Stimulated activated CD4-positive, alpha-beta T cell treated with anti-CD3 and anti-CD28 coated beads, Interleukin-4, amount 100 ng/mL, for 24 hours (primary cell): ENCODE measurements around the gene SORBS1.

Experiments used
- DNase-seq: peaks from one replicate; pipeline ENCODE4 v3.0.0-alpha.2; 2020

Gene SORBS1

DNA sequence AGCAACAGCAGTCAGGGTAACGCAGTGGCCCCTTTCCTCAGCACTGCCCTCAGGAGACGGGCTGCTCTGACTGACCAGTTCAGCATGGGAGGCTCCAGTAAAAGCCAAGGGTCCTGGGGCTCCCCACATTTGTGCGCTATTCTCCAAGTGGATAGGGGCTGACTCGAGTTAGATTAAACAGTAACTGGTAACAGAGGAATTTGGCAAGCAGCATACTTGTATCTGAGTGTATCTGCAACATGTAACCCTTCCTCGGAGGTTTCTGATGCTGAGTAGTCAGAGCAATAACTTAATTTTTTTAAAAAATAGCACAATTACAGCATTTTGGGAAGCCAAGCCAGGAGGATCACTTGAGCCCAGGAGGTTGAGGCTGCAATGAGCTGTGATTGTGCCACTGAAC is 22.8 kb downstream of the SORBS1 start:
- DNase-seq: no peak

DNA sequence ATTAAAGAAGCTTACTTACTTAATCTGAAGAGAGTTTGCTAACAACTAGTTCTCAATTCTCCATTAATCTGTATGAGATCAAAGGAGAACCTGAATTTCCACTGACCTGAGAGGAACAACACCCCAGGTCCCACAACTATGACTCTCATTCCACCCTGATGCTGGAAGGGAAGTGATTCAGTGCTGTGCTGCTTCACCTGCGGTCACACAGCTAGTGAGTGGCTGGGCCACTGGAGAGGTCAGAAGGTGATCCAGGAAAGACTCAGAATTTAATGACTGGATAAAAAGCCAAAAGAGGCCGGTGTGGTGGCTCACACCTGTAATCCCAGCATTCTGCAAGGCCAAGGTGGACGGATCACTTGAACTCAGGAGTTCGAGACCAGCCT is 23.6 kb downstream of the SORBS1 start:
- DNase-seq: no peak

DNA sequence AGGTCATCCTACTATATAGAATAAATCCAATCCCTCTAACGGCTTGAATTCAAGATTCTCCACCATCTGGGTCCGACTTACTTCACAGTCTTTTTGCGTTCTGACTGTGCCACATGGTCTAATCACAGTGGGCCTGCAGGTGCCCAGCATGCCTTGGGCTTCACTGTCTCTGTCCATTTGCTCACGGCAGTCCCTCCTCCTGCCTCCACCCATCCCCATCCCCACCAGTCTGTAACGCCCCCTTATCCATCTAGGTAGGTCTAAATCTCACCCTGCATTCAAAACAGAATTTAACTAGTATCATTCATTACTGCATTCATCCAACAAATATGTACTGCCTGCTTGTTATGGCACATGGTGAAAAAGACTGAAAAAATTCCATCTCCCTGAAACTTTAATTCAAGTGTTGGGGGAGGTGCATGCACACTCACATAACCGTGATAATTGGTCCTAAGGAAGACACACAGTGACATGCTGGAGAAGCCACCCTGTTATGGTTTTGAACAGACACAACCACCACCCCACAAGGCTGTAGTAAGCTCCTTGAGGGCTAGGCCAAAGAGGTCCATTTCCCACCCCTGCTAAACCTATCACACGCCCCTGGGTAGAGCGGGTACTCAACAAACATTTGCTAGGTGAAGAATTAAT is 24.2 kb downstream of the SORBS1 start:
- no peak for DNase-seq

DNA sequence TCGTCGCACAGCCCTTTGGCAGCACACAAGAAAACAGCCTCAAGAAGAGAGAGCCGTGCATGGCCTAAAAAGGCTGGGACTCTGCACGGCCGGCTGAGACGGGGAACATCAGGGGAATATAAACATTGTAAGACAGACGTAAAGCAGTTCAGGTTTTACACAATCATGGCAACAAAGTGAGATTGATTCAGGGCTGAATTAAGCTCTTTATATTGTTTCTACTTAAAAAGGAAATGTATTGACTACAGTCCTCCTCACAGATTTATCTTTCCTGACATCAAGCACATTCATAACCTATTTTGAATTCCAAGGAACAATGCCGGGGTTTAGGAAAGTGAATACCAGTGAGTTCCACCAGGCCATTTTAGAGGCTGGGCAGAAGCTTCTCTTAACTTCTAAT is 25.2 kb downstream of the SORBS1 start:
- DNase-seq: no peak

DNA sequence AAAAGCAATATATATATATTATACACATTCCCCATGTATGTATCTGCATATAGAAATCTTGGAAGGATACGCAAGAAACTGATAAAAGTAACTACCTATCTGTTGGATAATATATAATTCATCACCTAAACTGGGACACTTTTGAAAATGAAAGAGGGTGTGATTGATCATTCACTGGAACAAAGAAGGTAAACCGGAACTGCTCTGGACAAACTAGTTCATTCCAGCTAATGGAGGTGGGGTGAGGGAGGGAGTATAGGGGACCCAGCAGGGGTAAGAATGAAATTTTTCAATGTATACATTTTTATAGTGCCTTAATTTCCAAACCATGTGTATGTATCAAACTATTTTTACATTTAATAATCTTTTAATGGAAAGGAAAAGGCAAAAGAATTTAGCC is 25.6 kb downstream of the SORBS1 start:
- DNase-seq: no peak

DNA sequence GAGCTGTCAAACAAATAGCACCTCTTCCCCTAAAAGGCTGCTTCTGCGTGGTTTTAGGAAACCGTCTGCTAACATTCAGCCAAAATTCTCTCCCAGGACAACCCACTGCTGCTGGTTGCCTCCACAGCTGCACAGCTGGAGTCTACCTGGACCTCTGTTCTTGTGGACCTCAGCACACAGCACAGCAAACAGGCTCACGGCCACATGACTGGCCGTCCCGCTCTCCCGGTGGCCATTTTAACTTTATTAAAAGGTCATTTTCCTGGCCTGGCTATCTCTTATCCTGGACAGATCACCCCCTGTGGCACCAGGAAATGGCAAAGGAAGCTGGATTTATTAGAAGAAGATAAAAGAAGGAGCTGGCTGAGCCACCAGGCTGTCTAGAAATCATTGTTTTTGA is 27.6 kb downstream of the SORBS1 start:
- no peak for DNase-seq

DNA sequence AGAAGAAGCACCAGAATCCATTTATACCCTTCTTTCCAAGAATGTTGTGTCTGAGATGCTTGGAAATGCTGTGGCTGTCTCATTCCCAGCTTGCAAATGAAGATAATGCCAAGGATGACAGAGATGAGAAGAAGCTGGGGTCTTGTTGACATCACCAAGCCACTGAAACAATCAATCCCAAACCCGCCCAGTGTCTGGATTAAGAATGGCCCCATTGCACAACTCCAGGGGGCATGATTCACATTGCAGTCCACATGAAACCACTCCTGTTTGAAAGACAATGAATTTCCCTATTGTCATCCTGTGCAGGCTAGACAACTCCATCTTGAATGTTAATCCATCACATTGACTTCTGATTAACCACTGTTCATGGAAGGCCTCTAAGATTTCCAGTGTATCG is 28.6 kb downstream of the SORBS1 start:
- no peak for DNase-seq

DNA sequence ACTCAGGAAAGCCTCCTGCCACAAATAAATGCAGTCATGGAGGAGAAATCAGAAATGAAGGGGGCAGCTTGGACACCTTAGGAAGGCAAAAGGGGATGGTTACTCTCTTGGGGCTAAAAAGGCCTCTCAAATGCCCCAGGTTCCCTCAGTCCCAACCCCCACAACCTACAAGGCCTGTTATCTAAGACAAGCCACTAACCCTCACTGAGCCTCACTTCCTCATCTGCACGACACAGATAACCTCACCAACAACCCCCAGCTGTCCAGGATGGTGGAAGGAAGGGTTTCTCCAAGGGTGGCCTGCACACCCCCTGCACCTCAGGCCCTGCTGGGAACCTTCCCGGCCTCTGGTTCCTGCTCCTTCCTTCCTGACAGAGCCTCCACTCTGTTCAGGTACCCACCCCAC is 29.2 kb downstream of the SORBS1 start:
- no peak for DNase-seq

DNA sequence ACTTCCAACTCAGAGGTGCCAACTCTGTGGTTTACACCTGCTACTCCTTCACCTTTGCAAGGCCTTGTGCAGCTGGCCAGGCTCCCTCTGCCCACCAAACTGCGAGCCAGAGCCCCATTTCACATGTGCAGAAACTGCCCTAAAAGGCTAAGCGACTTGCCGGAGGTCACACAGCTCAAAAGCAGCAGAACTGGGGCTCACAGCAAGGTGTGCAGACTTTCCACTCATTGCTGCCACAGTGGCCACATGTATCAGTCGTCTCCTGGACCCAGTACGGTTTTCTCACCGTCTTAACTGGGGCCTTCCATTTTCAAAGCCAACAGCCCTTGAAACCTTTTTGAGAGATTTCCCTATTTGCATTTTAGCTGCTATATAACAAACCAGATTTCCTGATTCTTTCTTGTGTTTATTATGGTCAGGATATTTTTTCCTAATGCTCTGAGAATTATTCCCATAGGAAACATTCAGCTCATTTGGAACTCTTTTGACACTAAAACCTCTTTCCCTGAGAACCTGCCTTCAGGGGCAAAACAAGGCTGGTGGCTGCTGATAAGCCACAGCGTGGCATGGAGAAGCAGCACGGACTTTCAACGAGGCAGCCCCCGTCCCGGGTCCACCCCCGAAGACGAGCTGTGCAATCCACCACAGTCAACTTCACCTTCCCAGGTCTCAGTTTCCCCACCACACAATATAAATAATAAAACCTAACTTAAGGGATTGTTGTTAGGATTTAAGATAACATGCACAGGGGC is 29.9 kb downstream of the SORBS1 start:
- DNase-seq: no peak

DNA sequence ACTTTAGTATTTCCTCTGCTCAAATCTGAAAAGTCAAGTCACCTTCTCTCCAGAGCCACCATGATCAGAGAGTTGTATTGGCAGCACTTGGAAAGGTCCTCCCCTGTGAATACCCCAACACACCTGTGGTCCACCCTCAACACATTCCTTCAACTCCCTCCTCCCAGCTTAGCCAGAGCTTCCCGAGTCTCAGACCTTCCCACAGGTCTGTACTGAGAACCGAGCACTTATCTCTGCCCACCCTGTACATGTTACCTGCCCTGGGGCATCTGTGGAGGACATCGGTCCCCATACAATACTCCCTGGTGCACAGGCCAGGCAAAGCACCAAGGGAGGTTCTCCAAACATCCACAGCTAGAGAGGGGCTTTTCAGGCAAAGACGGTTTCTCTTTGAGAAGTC is 30.6 kb downstream of the SORBS1 start:
- DNase-seq: no peak

DNA sequence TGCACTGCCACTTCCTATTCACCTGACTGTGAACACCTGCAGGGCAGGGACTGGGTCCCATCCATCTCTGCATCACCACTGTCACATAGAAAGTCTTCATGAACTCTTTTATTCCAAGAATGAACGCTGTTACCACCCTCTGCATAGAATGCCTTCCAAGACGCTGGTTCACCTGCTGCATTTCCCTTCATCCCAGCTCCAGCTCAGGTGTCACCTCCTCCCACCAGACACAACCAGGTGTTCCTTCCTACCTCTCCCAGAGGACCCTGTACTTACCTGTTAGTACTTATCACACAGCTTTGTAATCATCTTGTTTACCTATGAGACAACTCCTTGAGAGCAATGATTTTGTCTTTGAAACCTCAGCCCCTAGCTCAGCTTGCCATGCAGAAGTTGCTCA is 31.1 kb downstream of the SORBS1 start:
- no peak for DNase-seq

DNA sequence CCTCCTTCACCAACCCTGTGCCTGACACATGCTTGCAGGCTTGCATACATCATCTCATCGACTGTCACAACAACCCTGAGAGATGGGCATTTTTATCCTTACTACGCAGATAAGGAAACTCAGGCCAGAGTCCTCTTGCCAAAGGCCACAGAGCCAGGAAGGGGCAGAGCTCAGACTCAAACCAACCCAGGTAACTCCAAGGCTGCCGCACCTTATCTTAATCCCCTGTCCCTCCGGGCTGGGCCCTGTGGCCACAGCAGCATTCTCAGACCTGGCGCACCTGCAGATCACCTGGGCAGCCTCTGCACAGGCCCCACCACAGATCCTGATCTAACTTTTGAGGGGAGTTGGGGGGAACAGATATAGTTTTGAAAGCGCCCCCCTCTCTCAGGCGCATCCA is 35.1 kb downstream of the SORBS1 start:
- no peak for DNase-seq

DNA sequence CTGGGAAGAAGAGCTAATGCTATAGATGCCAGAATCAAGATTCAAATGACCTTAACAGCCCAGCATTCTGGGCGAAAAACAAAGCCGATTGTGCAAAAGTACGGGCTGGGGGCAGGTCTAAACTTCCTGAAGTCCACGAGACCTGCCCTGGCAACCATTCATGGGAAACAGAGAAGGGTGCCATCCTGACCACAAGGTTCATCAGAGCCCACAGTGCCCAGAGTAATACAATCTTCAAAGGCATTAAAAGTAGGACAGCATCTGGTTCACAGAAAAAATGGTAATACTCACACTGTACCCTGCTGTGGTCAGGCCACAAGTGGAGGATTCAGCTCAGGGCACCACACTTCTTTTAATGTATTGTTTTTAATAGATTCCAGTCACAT is 36.1 kb downstream of the SORBS1 start:
- DNase-seq: no peak

DNA sequence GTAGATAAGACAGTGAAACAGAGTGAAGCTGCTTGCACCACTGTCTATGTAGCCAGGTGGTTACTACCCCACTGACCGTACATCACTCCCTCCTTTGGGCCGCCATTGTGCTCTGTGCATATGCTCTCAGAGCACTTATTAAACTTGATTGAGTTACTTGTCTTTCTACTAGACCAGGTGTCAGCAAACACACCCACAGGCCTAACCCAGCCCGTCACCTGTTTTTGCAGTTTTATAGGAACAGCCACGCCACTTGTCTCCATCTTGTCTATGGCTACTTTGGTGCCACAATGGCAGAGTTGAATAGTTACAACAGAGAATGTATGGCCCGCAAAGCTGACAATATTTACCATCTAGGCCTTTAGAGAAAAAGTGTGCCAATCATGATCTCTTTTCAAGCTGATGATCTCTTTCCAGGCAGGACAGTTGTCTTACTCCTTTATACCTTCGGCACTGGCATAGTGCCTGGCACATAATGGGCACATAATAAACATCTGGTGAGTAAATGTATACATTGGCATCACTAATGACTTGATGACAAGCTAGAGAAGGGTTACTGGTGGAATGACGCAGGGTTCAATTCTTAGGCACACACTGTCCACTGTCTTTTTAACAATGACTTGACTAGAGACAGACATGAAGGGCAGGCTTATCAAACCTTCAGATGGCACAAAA is 36.7 kb downstream of the SORBS1 start:
- DNase-seq: no peak

DNA sequence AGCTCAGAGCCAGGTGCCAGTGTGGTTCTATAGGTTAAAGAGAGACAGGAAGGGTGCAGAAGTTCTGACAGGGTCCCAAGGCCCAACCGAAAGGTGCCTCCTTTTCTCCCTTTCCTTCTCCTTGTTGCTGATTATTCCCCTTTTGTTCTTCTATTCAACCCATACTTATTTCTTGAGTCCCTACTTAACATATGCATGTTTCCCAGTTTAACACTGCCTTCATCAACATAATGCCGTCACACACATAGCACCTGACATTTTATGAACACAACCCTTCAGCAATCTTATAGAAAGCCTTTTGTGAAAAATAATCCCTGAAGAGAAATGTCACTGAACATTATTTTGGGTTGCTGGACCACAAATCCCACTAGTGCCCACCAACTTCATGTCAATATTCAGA is 39.1 kb downstream of the SORBS1 start:
- no peak for DNase-seq

DNA sequence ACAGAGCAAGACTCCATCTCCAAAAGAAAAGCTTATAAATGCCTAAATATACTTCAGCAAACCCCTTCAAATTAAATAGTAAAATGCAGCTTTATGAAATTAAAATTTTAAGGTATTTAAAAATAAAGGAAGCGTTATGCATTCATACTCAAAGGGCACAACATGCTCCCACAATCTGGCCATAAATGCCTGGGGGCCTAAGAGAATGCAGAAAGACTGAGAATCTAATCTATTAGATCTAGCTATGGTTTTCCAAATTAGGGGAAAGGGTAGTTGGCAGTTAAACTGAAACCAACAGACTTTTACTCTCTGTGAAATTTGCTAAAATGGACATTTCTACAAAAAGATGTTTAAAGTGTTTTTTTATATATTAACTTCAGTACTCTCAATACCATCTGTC is 40.6 kb downstream of the SORBS1 start:
- no peak for DNase-seq

DNA sequence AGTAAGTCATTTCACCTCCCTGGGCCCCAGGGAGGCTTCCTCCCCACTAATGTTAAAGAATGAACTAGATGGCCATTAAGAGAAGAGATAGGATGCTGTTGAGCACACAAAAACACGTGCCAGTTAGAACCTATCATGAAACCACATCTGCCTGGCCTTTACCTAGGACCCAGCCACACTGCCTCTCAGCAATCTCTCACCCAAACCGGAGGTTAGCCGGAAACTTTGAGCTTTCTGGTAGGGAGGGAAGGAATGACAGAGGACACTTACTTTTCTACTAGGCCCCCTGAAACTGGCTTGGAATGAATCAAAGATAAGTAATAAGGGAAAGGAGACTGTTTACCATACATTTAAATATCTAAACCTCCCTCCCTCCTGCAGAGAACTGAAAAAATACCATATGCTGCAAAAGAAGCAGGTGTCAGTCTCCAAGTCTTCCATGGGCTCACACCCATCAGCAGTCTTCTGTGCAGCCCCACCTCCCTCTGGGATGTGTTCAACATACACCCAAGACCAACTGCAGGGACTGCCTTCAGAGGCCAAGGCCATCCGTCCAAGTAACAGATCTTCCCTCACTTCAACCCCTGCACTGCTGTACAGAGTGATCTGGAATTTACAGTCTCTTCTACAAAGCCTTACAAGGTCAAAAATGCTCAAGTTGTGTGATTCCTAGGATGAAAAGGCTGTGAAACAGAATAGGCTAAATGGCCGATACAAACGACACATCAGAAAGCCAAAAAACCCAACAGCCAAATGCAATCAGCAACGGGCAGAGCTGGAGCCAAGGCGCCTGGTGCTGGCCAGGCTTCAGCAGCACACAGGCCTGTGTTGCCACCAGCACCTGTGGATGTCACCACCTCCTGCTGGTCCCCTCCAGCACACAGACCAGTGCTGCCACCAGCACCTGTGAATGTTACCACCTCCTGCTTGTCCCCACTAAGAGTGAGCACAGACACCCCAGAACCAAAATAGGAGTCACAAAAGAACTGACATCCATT is 42.4 kb downstream of the SORBS1 start:
- no peak for DNase-seq

DNA sequence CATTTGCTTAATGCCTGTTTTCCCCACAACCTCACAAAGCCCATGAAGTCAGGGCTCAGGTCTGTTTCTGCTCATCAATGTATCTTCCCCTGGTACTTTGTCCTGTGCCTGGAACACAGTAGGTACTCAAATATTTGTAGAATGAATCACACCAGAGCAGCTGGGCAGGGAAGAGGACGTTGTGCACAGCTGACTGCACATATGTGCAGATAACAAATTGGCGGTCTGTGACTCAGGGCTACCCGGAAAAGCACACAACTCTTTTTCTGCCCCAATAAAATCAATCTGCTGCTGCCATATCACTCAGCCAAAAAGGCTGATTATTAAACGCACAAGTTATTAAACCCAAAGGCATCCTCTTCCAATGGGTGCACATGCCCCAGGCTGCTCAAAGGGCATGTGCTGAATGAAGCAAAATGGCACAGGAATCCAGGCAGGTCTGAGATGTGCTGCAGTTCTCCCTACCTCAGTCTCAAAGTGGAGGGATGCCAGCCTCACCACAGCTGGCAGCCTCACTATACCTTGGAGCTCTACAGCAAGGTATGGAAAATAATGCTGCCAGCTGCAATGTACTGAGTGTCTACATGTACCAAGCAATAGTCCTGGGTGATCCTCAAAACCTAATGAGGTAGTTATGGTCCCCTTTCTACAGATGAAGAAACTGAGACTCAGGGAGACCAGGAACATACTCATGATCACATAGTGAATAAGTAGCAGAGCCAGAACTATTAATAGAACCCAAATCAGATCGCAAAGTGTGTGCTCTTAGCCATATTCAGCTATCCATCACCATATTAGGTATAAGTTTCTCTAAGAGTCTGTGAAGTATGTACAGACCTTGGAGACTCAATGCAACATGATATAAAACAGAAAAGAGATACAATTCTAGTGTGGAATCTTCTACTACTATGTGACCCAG is 43.4 kb downstream of the SORBS1 start:
- no peak for DNase-seq

DNA sequence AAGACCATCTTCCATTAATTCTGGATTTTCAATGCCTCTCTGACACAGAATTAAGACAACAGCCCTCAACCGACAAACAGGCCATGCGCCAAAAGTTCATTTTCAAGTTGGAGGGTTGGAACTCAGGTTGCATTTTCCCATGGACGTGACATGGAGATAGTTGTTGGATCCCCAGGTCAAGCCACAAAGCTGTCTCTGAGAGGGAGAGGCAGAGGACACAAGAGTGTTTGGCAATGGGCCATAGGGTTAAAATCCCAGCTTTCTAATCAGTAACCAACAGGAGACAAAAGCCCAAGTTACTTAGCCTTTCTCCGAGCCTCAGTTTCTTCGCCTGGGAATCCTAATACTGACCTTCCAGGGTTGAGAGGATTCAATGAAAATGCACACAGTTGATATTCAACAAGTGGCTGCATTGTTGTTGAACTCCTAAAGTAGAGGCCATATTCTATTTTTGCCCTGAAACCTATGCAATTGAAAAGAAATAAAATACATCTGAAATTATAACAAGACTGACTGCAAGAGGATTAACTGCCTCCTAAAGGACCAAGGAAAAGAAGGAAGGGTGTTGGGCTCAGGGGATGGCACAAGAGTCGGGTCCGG is 44.3 kb downstream of the SORBS1 start:
- no peak for DNase-seq

DNA sequence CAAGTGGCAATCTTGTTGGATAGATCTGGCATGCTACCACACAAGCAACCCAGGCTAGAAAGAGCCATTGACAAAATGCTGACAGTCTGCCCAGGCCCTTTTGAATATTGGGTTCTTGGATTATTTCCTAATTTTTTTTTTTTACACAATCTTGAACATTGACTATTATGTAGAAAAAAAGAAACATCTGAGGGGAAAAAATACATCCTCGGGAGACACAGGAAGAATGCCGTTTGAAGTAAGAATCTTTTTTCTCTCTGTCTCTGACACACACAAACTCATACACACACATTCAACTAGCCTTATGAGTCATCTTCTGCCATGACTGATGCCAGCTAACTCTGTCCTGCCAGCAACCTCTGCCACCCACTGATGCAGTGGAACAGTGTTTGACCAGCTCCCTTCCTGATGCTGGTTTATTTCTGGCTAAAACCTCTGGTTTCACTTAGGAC is 47.2 kb downstream of the SORBS1 start:
- no peak for DNase-seq

DNA sequence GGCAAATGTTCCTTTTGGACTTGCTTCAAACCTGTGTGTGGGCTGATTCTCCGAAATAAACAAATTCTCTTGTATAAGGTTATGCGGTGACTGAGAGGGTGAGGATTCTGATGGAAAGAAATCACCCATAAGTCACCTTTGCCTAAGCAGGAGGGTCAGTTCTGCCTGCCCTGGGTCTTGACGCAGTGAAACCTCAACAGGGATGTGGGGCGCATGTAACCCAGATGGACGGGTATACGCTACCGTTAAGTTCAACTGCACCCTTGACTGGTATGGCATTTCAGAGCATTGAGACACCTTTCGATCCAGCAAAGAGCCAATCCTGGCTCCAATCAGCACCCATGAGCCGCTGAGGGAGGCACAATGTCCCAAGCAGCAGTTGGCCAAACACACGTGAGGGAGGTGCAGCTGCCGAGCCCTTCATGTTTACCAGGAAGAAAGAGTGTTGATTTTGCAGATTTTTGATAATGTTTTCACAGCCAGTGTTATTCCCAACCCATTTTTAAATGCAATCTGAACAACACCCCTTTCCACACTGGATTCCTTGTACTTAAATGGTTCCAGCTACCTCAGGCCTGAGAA is 48.1 kb downstream of the SORBS1 start:
- DNase-seq: no peak
